VCaP (cell line): ENCODE measurements around the gene ADCY7.

Source experiments
- H3K27ac ChIP-seq: fragments of 450-650 bp; 2 replicates; pipeline ENCODE4 v1.5.1; 2017
- CTCF ChIP-seq: fragments of 450-650 bp; conservative IDR thresholded peaks from 2 replicates; pipeline ENCODE4 v1.5.1; 2017; ENCODE audit warnings: mild to moderate bottlenecking, moderate library complexity

The ADCY7 gene

DNA sequence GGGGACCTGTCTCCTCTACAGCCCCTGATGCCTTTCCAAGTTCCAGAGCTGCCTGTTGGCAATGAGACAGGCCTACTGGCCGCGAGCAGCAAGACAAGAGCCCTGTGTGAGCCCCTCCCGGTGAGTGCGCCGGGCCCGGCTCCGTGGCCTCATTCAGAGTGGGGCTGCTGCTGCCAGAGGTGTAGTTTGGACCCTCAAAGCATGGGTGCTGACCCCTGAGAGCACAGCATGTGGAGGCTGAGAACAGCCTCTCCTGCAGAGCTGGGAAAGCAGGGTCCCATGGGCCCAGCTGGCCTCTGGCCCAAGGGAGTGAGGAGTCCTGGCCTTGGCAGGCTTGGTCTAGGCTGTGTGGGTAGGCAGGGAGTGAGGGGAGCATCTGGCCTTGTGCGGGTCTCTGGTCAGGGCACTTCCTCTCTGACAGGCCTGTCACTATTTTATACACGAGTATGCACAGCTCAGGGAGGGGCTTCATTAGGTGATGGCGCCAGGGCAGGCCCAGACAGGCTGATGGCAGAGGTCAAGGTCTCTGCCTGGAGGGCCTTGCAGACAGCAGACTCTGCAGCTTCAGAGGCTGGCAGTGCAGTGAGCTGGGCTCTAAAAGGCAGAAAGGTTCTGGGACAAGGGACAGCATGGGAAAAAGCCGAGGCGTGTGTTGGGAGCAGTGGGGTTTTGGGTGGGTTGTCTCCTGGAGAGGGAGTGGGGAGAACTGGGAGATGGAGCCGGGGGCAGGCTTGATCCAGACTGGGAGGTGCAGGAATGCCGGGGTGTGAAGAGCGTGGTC lies 43.4 kb downstream of the ADCY7 start:
- no peak for TF ChIP-seq CTCF
- H3K27ac ChIP-seq: no peak overlapping the region

DNA sequence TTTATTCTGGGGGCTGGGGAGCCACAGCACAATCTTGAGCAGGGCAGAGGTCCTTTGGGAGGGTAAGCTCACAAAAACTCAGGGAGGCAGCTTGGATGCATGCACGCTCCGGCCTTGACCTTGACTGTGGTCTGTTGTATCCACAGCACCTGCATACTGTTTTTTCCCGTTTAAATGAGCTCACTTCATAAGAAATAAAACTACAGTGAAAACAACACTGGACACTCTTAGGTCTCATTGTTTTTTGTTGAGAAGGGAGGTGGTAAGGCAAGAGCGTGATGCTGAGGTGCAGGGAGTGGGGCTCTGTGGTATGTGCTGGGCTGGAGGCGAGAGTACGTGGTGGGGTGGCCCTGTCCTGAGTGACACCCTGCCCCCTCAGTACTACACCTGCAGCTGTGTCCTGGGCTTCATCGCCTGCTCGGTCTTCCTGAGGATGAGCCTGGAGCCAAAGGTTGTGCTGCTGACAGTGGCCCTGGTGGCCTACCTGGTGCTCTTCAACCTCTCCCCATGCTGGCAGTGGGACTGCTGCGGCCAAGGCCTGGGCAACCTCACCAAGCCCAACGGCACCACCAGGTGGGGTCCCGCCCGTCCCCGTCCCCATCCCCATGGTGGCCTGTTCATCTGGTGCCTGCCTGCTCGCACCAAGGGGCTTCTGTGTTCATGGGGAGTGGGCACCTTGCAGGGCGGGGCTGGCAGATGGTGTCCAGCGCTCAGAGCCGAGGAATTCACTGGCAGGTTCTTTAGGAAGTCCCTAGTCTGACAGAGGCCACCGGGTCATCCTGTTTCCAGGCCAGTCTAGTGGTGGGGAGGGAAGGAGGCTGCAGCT lies 44.2 kb downstream of the ADCY7 start:
- H3K27ac ChIP-seq: no peak overlapping the region
- no peak for TF ChIP-seq CTCF

DNA sequence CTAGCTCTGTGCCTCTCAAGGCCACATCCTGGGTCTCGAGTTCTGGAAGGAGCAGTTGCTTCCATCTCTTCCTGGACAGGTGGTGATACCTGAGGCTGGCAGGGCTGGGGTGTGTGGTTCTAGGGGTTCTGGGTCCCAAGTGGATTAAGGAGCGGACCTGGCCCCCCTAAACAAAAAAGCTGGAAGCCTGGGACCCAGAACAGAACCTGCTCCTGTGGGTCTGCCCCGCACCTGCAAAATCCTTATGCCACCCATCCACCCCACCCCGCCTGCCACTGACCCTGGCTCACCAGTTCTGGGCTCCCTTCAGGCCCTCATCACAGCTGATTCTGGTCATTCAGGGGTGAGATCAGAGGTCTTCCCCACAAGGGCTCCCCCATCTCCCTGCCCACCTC lies 44.8 kb downstream of the ADCY7 start:
- no peak overlapping the region for H3K27ac ChIP-seq
- TF ChIP-seq CTCF: no peak

- no peak overlapping the region for H3K27ac ChIP-seq
- TF ChIP-seq CTCF: no peak
These were observed 45.6 kb downstream of the ADCY7 start for GRCh38 chr16:50311891-50312501.

DNA sequence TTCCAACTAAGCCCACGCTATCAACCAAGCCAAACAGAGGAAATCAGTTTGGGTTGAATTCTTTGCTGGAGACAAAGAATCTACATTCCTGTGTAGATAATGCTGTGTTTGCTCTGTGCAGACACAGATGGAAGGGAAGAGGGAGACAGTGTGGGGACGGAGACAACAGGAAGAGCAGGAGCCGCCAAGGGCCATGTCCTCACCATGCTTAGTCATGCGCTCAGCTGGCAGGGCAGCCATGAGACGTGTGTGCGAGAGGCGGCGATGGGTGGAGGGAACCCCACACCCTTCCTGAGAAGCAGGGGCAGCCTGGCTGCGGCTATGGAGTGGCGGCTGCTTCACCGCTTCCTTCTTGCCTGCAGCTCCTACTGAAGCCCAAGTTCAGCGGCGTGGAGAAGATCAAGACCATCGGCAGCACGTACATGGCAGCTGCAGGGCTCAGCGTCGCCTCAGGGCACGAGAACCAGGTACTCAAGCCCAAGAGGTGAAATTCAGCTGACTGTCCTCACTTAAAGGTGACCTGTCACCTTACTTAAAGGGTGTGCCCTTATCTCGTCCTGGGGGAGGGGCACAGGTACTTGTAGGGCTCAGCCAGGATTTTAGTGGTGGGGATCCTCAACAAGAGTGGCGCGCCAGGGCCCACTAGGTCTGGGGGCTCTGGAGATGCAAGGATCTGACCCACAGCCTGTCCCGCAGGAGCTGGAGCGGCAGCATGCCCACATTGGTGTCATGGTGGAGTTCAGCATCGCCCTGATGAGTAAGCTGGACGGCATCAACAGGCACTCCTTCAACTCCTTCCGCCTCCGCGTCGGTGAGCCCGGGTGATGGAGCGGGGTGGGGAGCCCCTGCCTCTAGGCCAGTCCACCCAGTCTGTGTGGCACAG lies 47.5 kb downstream of the ADCY7 start:
- TF ChIP-seq CTCF: no peak
- no peak overlapping the region for H3K27ac ChIP-seq

DNA sequence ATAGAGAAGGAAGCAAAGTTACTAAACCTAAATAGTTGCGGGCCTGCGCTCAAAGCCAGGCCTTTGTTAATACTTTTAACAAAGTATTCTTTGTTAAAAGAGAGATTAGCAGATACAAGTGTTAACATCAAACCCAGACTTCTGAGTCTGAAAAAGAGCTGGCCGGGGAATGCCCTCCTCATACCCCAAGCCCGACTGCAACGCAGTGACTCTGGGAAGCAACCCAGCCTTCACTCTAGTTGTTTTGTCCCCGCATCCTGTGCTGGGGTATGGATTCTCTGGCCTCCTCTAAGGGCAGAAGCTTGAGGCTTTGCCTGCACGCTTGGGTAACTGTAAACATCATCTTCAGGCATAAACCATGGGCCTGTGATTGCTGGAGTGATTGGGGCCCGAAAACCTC lies 48.3 kb downstream of the ADCY7 start:
- H3K27ac ChIP-seq: no peak overlapping the region
- TF ChIP-seq CTCF: no peak
